PC-3 (cell line): ENCODE measurements around the gene TMEM150A. TPM values are rescaled to one million over a fixed set of nuclear protein-coding genes. Genes with fewer than 3 reads are reported as not detected.
"Not testable (repeated sequence)": the region's sequence is repeated elsewhere in the genome, so short reads cannot be mapped to it uniquely, and the experiment has no call there.

Experiments
- ATAC-seq: fragments of 200-7000 bp; cut with Tn5 transposase; 2 replicates; pipeline ENCODE4 v1.9.1; 2020; ENCODE audit warnings: mild to moderate bottlenecking, moderate library complexity
- BruUV-seq: library from RNA; stranded (reverse); fragments of 400-500 nt; replicated peaks from 2 replicates; lab custom pipeline; 2021; lab: Mats Ljungman, UMichigan
- CTCF ChIA-PET: fragments of 300-600 bp; sonication (Branson Sonifier 250); formaldehyde crosslinking; loops from one replicate; lab custom pipeline; 2022; ENCODE audit warnings: antibody characterized with exemption; lab: Charles Lee
- POLR2A ChIA-PET: fragments of 300-600 bp; sonication (Branson Sonifier 250); formaldehyde crosslinking; loops from one replicate; lab custom pipeline; 2022; ENCODE audit warnings: antibody characterized with exemption; ENCODE audit not compliant: unreplicated experiment; lab: Charles Lee
- DNase-seq: peaks from one replicate; pipeline ENCODE4 v3.0.0-alpha.2; 2015
- H2AFZ ChIP-seq: fragments of 300-600 bp; sonication (generic); 2 replicates; pipeline ENCODE4 v1.6.0; 2016; ENCODE audit warnings: antibody characterized with exemption, low read length
- H3F3A ChIP-seq: fragments of 300-600 bp; sonication (generic); one replicate; pipeline ENCODE4 v1.6.0; 2017; ENCODE audit warnings: antibody characterized with exemption, low read length, control low read depth, mild to moderate bottlenecking; ENCODE audit not compliant: unreplicated experiment
- H3K27ac ChIP-seq: fragments of 300-600 bp; sonication (generic); 2 replicates; pipeline ENCODE4 v1.5.1; 2016; ENCODE audit warnings: mild to moderate bottlenecking, low read length
- H3K27me3 ChIP-seq: fragments of 300-600 bp; sonication (generic); 2 replicates; pipeline ENCODE4 v1.6.1; 2016; ENCODE audit warnings: low read length, mixed read lengths
- H3K36me3 ChIP-seq: fragments of 300-600 bp; sonication (generic); 2 replicates; pipeline ENCODE4 v1.6.1; 2016; ENCODE audit warnings: low read depth, mixed run types, low read length, mixed read lengths
- H3K4me1 ChIP-seq: fragments of 300-600 bp; sonication (generic); 2 replicates; pipeline ENCODE4 v1.5.1; 2016; ENCODE audit warnings: low read length; ENCODE audit not compliant: insufficient read depth
- H3K4me2 ChIP-seq: fragments of 300-600 bp; sonication (generic); 2 replicates; pipeline ENCODE4 v1.6.0; 2016; ENCODE audit warnings: low read length
- H3K4me3 ChIP-seq: fragments of 300-600 bp; sonication (generic); 2 replicates; pipeline ENCODE4 v1.5.1; 2016; ENCODE audit warnings: mild to moderate bottlenecking, low read length, mixed read lengths
- H3K79me2 ChIP-seq: fragments of 300-600 bp; sonication (generic); 2 replicates; pipeline ENCODE4 v1.6.1; 2017; ENCODE audit warnings: low read length, mixed read lengths
- H3K9ac ChIP-seq: fragments of 300-600 bp; sonication (generic); 2 replicates; pipeline ENCODE4 v1.6.0; 2016; ENCODE audit warnings: mild to moderate bottlenecking, low read length
- H3K9me2 ChIP-seq: fragments of 300-600 bp; sonication (generic); replicated peaks from 2 replicates; pipeline ENCODE4 v1.6.1; 2016; ENCODE audit warnings: mixed run types, low read length, mixed read lengths
- H3K9me3 ChIP-seq: fragments of 300-600 bp; sonication (generic); 2 replicates; pipeline ENCODE4 v1.6.1; 2016; ENCODE audit warnings: low read length, mixed read lengths
- H4K20me1 ChIP-seq: fragments of 300-600 bp; sonication (generic); 2 replicates; pipeline ENCODE4 v1.6.1; 2016; ENCODE audit warnings: low read length, mixed read lengths
- CTCF ChIP-seq: fragments of 300-600 bp; sonication (generic); conservative IDR thresholded peaks from 2 replicates; pipeline ENCODE4 v1.5.1; 2017; ENCODE audit warnings: antibody characterized with exemption, low read depth, mild to moderate bottlenecking, low read length
- EZH2 ChIP-seq: fragments of 300-600 bp; sonication (generic); IDR thresholded peaks from one replicate; pipeline ENCODE4 v1.6.1; 2017; ENCODE audit warnings: antibody characterized with exemption, mild to moderate bottlenecking, low read length; ENCODE audit not compliant: unreplicated experiment
- EZH2phosphoT487 ChIP-seq: fragments of 300-600 bp; sonication (generic); IDR thresholded peaks from 2 replicates; pipeline ENCODE4 v1.6.1; 2018; ENCODE audit warnings: mild to moderate bottlenecking, antibody characterized with exemption, low read length, borderline replicate concordance
- intact Hi-C: fragments of 100-400 bp; cut with micrococcal nuclease; formaldehyde crosslinking; loops from 2 replicates; pipeline ENCODE4 v1.9.0; 2023
- total RNA-seq: library from RNA; depleted of rRNA; stranded (reverse); fragments of >200 nt; gene quantifications from 2 replicates; pipeline ENCODE4 v1.2.3, GENCODE V29; 2014

Gene TMEM150A
- total RNA-seq, 1 experiment from 2014 or later: 4.9 TPM

DNA sequence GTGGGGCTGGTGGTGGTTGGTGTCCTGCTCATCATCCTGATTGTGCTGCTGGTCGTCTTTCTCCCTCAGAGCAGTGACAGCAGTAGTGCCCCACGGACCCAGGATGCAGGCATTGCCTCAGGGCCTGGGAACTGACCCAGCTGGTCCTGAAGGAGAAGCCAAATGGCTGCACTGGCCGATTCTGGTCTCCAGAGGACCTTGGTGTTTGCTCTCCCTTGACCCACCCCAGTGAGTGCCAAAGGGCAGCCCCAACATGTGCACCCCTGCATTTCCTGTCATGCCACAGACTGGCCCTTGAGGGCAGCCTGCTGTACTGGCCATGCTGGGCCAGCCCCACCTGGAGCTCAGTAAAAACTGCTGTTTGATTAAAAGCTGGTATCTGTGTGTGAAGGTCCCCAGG, 9.5 kb downstream of the TMEM150A start:
- no peak overlapping the region for H3K4me2 ChIP-seq
- POLR2A ChIA-PET: interaction anchor here (0.5 kb wide), 1 partner anchor 12 kb away, joined by 5 read pairs; no protein-coding TSS in a partner anchor
- H2AFZ ChIP-seq: no peak overlapping the region
- peaks cover 24% of the 10 kb centered on the region for H3K4me1 ChIP-seq
- peaks cover 11% of the 10 kb centered on the region; the same call in 1 of the 2 replicates for H3K36me3 ChIP-seq
- H3K4me3 ChIP-seq: no peak overlapping the region
- H3K9ac ChIP-seq: no peak overlapping the region
- H3K27me3 ChIP-seq: no peaks in the 10 kb centered on the region
- CTCF ChIA-PET: no interaction called here
- peaks cover 20% of the 10 kb centered on the region for H3K79me2 ChIP-seq
- no peaks in the 10 kb centered on the region for H3K9me3 ChIP-seq
- H3K27ac ChIP-seq: no peak overlapping the region
- no peak for TF ChIP-seq EZH2phosphoT487
- no peak for TF ChIP-seq EZH2
- no peak for TF ChIP-seq CTCF
- no peaks in the 10 kb centered on the region for H3K9me2 ChIP-seq
- DNase-seq (no peak), ATAC-seq (no peak)
- no peaks in the 10 kb centered on the region for H4K20me1 ChIP-seq
- no TSS peak for BruUV-seq
- H3F3A ChIP-seq: no peaks in the 10 kb centered on the region
- intact Hi-C loops: no loop called here

DNA sequence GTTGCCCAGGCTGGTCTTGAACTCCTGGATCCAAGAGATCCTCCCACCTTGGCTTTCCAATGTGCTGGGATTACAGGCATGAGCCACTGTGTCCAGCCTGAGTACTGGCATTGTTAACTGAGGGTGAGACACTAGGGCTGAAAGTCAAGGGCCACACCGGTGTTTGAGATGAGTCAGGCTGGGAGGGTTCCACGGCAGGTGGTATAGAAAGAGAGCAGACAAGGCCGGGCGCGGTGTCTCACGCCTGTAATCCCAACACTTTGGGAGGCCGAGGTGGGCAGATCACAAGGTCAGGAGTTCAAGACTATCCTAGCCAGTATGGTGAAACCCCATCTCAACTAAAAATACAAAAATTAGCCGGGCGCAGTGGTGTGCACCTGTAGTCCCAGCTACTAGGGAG, 10.2 kb downstream of the TMEM150A start:
- H3K27ac ChIP-seq, DNase-seq, H3K4me2 ChIP-seq, intact Hi-C loops, H4K20me1 ChIP-seq, H2AFZ ChIP-seq, H3F3A ChIP-seq, H3K9me3 ChIP-seq, H3K9ac ChIP-seq, ATAC-seq, BruUV-seq, H3K27me3 ChIP-seq, H3K4me3 ChIP-seq, POLR2A ChIA-PET, CTCF ChIA-PET, H3K36me3 ChIP-seq, H3K9me2 ChIP-seq: not testable (repeated sequence)
- Histone ChIP-seq H3K79me2 (peaks cover 17% of the 10 kb centered on the region), H3K4me1 (peaks cover 24% of the 10 kb centered on the region)

DNA sequence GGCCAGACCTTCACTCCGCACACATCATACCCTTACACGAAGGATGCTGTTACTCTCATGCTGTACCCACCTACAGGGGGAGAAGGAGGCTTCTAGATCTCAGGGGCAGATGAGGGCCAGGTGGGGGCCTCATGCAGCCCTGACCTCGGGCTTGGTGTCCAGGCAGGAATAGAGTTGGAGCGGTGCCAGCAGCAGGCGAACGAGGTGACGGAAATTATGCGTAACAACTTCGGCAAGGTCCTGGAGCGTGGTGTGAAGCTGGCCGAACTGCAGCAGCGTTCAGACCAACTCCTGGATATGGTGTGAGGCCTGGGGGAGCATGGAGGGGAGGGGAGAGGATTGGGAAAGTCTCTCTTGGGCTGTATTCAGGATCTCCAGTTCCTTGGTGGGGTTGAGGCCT, 10.9 kb downstream of the TMEM150A start:
- Histone ChIP-seq H3K27ac (no peak overlapping the region), H2AFZ (no peak overlapping the region), H3K4me3 (no peak overlapping the region), H3K36me3 (no peaks in the 10 kb centered on the region; the same call in 1 of the 2 replicates), H3F3A (no peaks in the 10 kb centered on the region), H3K9me2 (no peaks in the 10 kb centered on the region), H3K27me3 (no peaks in the 10 kb centered on the region), H3K9me3 (no peaks in the 10 kb centered on the region), H3K4me2 (no peak overlapping the region), H3K4me1 (peaks cover 20% of the 10 kb centered on the region), H3K79me2 (peaks cover 10% of the 10 kb centered on the region), H4K20me1 (no peaks in the 10 kb centered on the region), H3K9ac (no peak overlapping the region)
- BruUV-seq: no TSS peak
- TF ChIP-seq EZH2phosphoT487 (no peak), EZH2 (no peak), CTCF (no peak)
- POLR2A ChIA-PET: no interaction called here
- CTCF ChIA-PET: no interaction called here
- intact Hi-C loops: no loop called here
- ATAC-seq (no peak), DNase-seq (no peak)
